CD8-positive, alpha-beta memory T cell (primary cell): ENCODE results near the gene MGAT4C. TPM values are rescaled to one million over a fixed set of nuclear protein-coding genes. Genes with fewer than 3 reads are reported as not detected.

Source experiments
- CTCF ChIA-PET: fragments of 350-600 bp; sonication (Branson Sonifier 250); formaldehyde crosslinking; loops from one replicate; lab custom pipeline; 2021; ENCODE audit warnings: antibody characterized with exemption; lab: Charles Lee
- POLR2A ChIA-PET: fragments of 350-600 bp; sonication (Branson Sonifier 250); formaldehyde crosslinking; loops from one replicate; lab custom pipeline; 2021; ENCODE audit warnings: antibody characterized with exemption; lab: Charles Lee
- DNase-seq, 5 donors: peaks; one replicate each; pipeline versions ENCODE4 v3.0.0 to v3.0.0-alpha.2; 2020 to 2022; ENCODE audit warnings: mixed read lengths in 1 of 5
- H3K27ac ChIP-seq: one replicate; pipeline ENCODE4 v1.7.0; 2013; ENCODE audit warnings: low read depth, mild to moderate bottlenecking, low read length, moderate library complexity
- H3K27me3 ChIP-seq: 2 replicates; pipeline ENCODE4 v1.7.0; 2013; ENCODE audit warnings: low read length, mild to moderate bottlenecking; ENCODE audit not compliant: insufficient read depth, poor library complexity, severe bottlenecking
- H3K36me3 ChIP-seq: 2 replicates; pipeline ENCODE4 v1.7.0; 2013; ENCODE audit warnings: mild to moderate bottlenecking, low read length, moderate library complexity; ENCODE audit not compliant: insufficient read depth
- H3K4me1 ChIP-seq: 2 replicates; pipeline ENCODE4 v1.7.0; 2013; ENCODE audit warnings: mild to moderate bottlenecking, low read length, moderate library complexity; ENCODE audit not compliant: insufficient read depth
- H3K4me3 ChIP-seq: 2 replicates; pipeline ENCODE4 v1.7.0; 2013; ENCODE audit warnings: mild to moderate bottlenecking, low read length
- H3K9me3 ChIP-seq: 2 replicates; pipeline ENCODE4 v1.7.0; 2013; ENCODE audit warnings: mild to moderate bottlenecking, low read length
- H3K27ac Mint-ChIP-seq, 8 donors: one replicate each; pipeline ENCODE4 v1.8.0; 2020 to 2021; ENCODE audit warnings: mixed read lengths in 8 of 8, mild to moderate bottlenecking in 6 of 8, inconsistent platforms in 3 of 8, moderate library complexity in 3 of 8
- H3K27me3 Mint-ChIP-seq, 2 donors: one replicate each; pipeline ENCODE4 v1.8.0; 2020 to 2021; ENCODE audit warnings: mixed read lengths in 2 of 2, mild to moderate bottlenecking in 1 of 2, moderate library complexity in 1 of 2
- H3K36me3 Mint-ChIP-seq, 3 donors: one replicate each; pipeline ENCODE4 v1.8.0; 2020 to 2021; ENCODE audit warnings: mixed read lengths in 3 of 3, inconsistent platforms in 1 of 3, mild to moderate bottlenecking in 1 of 3
- H3K4me1 Mint-ChIP-seq, 3 donors: one replicate each; pipeline ENCODE4 v1.8.0; 2020 to 2021; ENCODE audit warnings: mixed read lengths in 3 of 3, inconsistent platforms in 1 of 3, mild to moderate bottlenecking in 1 of 3
- H3K4me3 Mint-ChIP-seq, 7 donors: one replicate each; pipeline ENCODE4 v1.8.0; 2020 to 2021; ENCODE audit warnings: mixed read lengths in 7 of 7, mild to moderate bottlenecking in 6 of 7, moderate library complexity in 4 of 7, inconsistent platforms in 2 of 7
- H3K9me3 Mint-ChIP-seq, 5 donors: one replicate each; pipeline ENCODE4 v1.8.0; 2020 to 2022; ENCODE audit warnings: mixed read lengths in 5 of 5, mild to moderate bottlenecking in 3 of 5, moderate library complexity in 2 of 5, inconsistent platforms in 1 of 5
- polyA plus RNA-seq: library from polyadenylated mRNA; unstranded; fragments of 300-500 nt; fragmentation: Illumina TruSeq; gene quantifications from one replicate; pipeline ENCODE4 v1.2.3, GENCODE V29; 2021
- total RNA-seq, 2 experiments: library from RNA; stranded (reverse); gene quantifications; one replicate each; pipeline ENCODE4 v1.2.3, GENCODE V29; 2021

The MGAT4C gene
- total and polyA plus RNA-seq, 3 experiments from 2014 or later = not detected

- H3K27ac Mint-ChIP-seq = no peak overlapping the region
- H3K4me1 ChIP-seq = no peaks in the 10 kb centered on the region
- H3K36me3 ChIP-seq = no peaks in the 10 kb centered on the region
- no peaks in the 10 kb centered on the region for H3K9me3 ChIP-seq
- no peak for DNase-seq
- no peak overlapping the region for H3K4me3 Mint-ChIP-seq
- no peak overlapping the region for H3K4me3 ChIP-seq
- POLR2A ChIA-PET = no interaction called here
- no peaks in the 10 kb centered on the region for H3K27me3 ChIP-seq
- H3K4me1 Mint-ChIP-seq = no peaks in the 10 kb centered on the region
- H3K27me3 Mint-ChIP-seq = no peaks in the 10 kb centered on the region
- no peak overlapping the region for H3K27ac ChIP-seq
- H3K36me3 Mint-ChIP-seq = no peaks in the 10 kb centered on the region
- CTCF ChIA-PET = no interaction called here
- peaks cover 1 to 10% (median 3%) of the 10 kb centered on the region in 5 donors for H3K9me3 Mint-ChIP-seq
These were observed 6.9 kb downstream of the MGAT4C start for GRCh38 chr12:86249276-86249675.

GRCh38 chr12:86247871-86248270 is 8.3 kb downstream of the MGAT4C start:
- no peaks in the 10 kb centered on the region for H3K36me3 Mint-ChIP-seq
- Histone ChIP-seq H3K4me1 (no peaks in the 10 kb centered on the region), H3K4me3 (no peak overlapping the region), H3K9me3 (no peaks in the 10 kb centered on the region), H3K36me3 (no peaks in the 10 kb centered on the region), H3K27me3 (no peaks in the 10 kb centered on the region), H3K27ac (no peak overlapping the region)
- no peak for DNase-seq
- H3K27me3 Mint-ChIP-seq = no peaks in the 10 kb centered on the region
- H3K9me3 Mint-ChIP-seq = peaks cover 1 to 11% (median 3%) of the 10 kb centered on the region in 5 donors
- H3K4me3 Mint-ChIP-seq = no peak overlapping the region
- H3K4me1 Mint-ChIP-seq = no peaks in the 10 kb centered on the region
- CTCF ChIA-PET = no interaction called here
- POLR2A ChIA-PET = no interaction called here
- H3K27ac Mint-ChIP-seq = no peak overlapping the region

GRCh38 chr12:86241600-86241999 is 14.6 kb downstream of the MGAT4C start:
- Histone ChIP-seq H3K4me3 (no peak overlapping the region), H3K9me3 (no peaks in the 10 kb centered on the region), H3K4me1 (no peaks in the 10 kb centered on the region), H3K27me3 (no peaks in the 10 kb centered on the region), H3K27ac (no peak overlapping the region), H3K36me3 (no peaks in the 10 kb centered on the region)
- Mint-ChIP-seq H3K27ac (no peak overlapping the region), H3K4me3 (no peak overlapping the region), H3K4me1 (no peaks in the 10 kb centered on the region), H3K36me3 (no peaks in the 10 kb centered on the region), H3K27me3 (no peaks in the 10 kb centered on the region), H3K9me3 (peaks cover 0 to 28% (median 1%) of the 10 kb centered on the region in 5 donors)
- CTCF ChIA-PET = no interaction called here
- POLR2A ChIA-PET = no interaction called here
- no peak for DNase-seq

- Histone ChIP-seq H3K4me3 (no peak overlapping the region), H3K27me3 (no peaks in the 10 kb centered on the region), H3K9me3 (no peaks in the 10 kb centered on the region), H3K27ac (no peak overlapping the region), H3K4me1 (no peaks in the 10 kb centered on the region), H3K36me3 (no peaks in the 10 kb centered on the region)
- Mint-ChIP-seq H3K9me3 (peaks cover 0 to 14% (median 5%) of the 10 kb centered on the region in 5 donors), H3K4me1 (no peaks in the 10 kb centered on the region), H3K4me3 (no peak overlapping the region), H3K36me3 (no peaks in the 10 kb centered on the region), H3K27ac (no peak overlapping the region), H3K27me3 (no peaks in the 10 kb centered on the region)
- ChIA-PET POLR2A (no interaction called here), CTCF (no interaction called here)
- DNase-seq = no peak
These were observed 21.8 kb downstream of the MGAT4C start for GRCh38 chr12:86234316-86234855.

GRCh38 chr12:86233126-86233525 is 23.1 kb downstream of the MGAT4C start:
- H3K4me1 Mint-ChIP-seq = no peaks in the 10 kb centered on the region
- CTCF ChIA-PET = no interaction called here

GRCh38 chr12:86230516-86231146 is 25.6 kb downstream of the MGAT4C start:
- no peak overlapping the region for H3K4me3 ChIP-seq
- H3K27ac ChIP-seq = no peak overlapping the region
- H3K9me3 ChIP-seq = no peaks in the 10 kb centered on the region
- no peak for DNase-seq
- H3K27me3 ChIP-seq = no peaks in the 10 kb centered on the region
- H3K4me1 ChIP-seq = no peaks in the 10 kb centered on the region
- no peaks in the 10 kb centered on the region for H3K4me1 Mint-ChIP-seq
- H3K27me3 Mint-ChIP-seq = no peaks in the 10 kb centered on the region
- ChIA-PET POLR2A (no interaction called here), CTCF (no interaction called here)
- no peaks in the 10 kb centered on the region for H3K36me3 ChIP-seq
- peaks cover 2 to 23% (median 6%) of the 10 kb centered on the region in 5 donors for H3K9me3 Mint-ChIP-seq
- H3K4me3 Mint-ChIP-seq = no peak overlapping the region
- H3K27ac Mint-ChIP-seq = no peak overlapping the region
- H3K36me3 Mint-ChIP-seq = no peaks in the 10 kb centered on the region

More at GRCh38 chr12:86233126-86233525, 23.1 kb downstream of the MGAT4C start:
- no peaks in the 10 kb centered on the region for H3K27me3 ChIP-seq
- no peaks in the 10 kb centered on the region for H3K36me3 Mint-ChIP-seq
- H3K4me3 ChIP-seq = no peak overlapping the region
- POLR2A ChIA-PET = no interaction called here
- H3K27ac Mint-ChIP-seq = no peak overlapping the region
- no peaks in the 10 kb centered on the region for H3K4me1 ChIP-seq
- no peak for DNase-seq
- no peaks in the 10 kb centered on the region for H3K27me3 Mint-ChIP-seq
- no peak overlapping the region for H3K4me3 Mint-ChIP-seq
- H3K36me3 ChIP-seq = no peaks in the 10 kb centered on the region
- no peak overlapping the region for H3K27ac ChIP-seq
- no peaks in the 10 kb centered on the region for H3K9me3 ChIP-seq
- H3K9me3 Mint-ChIP-seq = peaks cover 0 to 10% (median 5%) of the 10 kb centered on the region in 5 donors

GRCh38 chr12:86229772-86230171 is 26.4 kb downstream of the MGAT4C start:
- Mint-ChIP-seq H3K27me3 (no peaks in the 10 kb centered on the region), H3K4me3 (no peak overlapping the region), H3K9me3 (peaks cover 2 to 28% (median 5%) of the 10 kb centered on the region in 5 donors), H3K27ac (no peak overlapping the region), H3K4me1 (no peaks in the 10 kb centered on the region), H3K36me3 (no peaks in the 10 kb centered on the region)
- DNase-seq = no peak
- H3K4me1 ChIP-seq = no peaks in the 10 kb centered on the region
- no peaks in the 10 kb centered on the region for H3K27me3 ChIP-seq
- H3K27ac ChIP-seq = no peak overlapping the region
- no peaks in the 10 kb centered on the region for H3K36me3 ChIP-seq
- H3K4me3 ChIP-seq = no peak overlapping the region
- no peaks in the 10 kb centered on the region for H3K9me3 ChIP-seq
- ChIA-PET CTCF (no interaction called here), POLR2A (no interaction called here)

- H3K27me3 ChIP-seq = no peaks in the 10 kb centered on the region
- POLR2A ChIA-PET = no interaction called here
- H3K36me3 ChIP-seq = no peaks in the 10 kb centered on the region
- no peak overlapping the region for H3K27ac ChIP-seq
- Mint-ChIP-seq H3K4me3 (no peak overlapping the region), H3K9me3 (peaks cover 2 to 35% (median 6%) of the 10 kb centered on the region in 5 donors), H3K27me3 (no peaks in the 10 kb centered on the region), H3K4me1 (no peaks in the 10 kb centered on the region), H3K27ac (no peak overlapping the region), H3K36me3 (no peaks in the 10 kb centered on the region)
- CTCF ChIA-PET = no interaction called here
- no peak overlapping the region for H3K4me3 ChIP-seq
- DNase-seq = no peak
- H3K9me3 ChIP-seq = no peaks in the 10 kb centered on the region
- H3K4me1 ChIP-seq = no peaks in the 10 kb centered on the region
These were observed 27.5 kb downstream of the MGAT4C start for GRCh38 chr12:86228656-86229055.
